Spleen (tissue), 11 donors: ENCODE results near the gene HMOX2. TPM values are rescaled to one million over a fixed set of nuclear protein-coding genes. Genes with fewer than 3 reads are reported as not detected.

Source experiments
- DNase-seq: peaks from one replicate; pipeline ENCODE4 v3.0.0-alpha.2; 2020
- H3K27ac ChIP-seq, 8 donors: fragments of 200-600 bp; sonication (generic) in 7 of 8; 1 replicate in 4 of 8; 2 replicates in 4 of 8; pipeline versions ENCODE4 v1.5.0 to v1.8.0; 2016 to 2021; ENCODE audit warnings: inconsistent platforms in 4 of 8, mild to moderate bottlenecking in 4 of 8, moderate library complexity in 1 of 8
- H3K27me3 ChIP-seq, 7 donors: fragments of 200-600 bp; sonication (generic) in 6 of 7; replicated peaks in 1 of 7; 1 replicate in 4 of 7; 2 replicates in 3 of 7; pipeline versions ENCODE4 v1.5.0 to v1.8.0; 2016 to 2021; ENCODE audit warnings: inconsistent platforms in 3 of 7, mild to moderate bottlenecking in 1 of 7
- H3K36me3 ChIP-seq, 6 donors: fragments of 200-600 bp; sonication (generic) in 5 of 6; 1 replicate in 4 of 6; 2 replicates in 2 of 6; pipeline versions ENCODE4 v1.5.0 to v1.8.0; 2016 to 2021; ENCODE audit warnings: inconsistent platforms in 2 of 6
- H3K4me1 ChIP-seq, 6 donors: fragments of 200-600 bp; sonication (generic) in 5 of 6; 1 replicate in 3 of 6; 2 replicates in 3 of 6; pipeline versions ENCODE4 v1.5.0 to v1.8.0; 2016 to 2021; ENCODE audit warnings: inconsistent platforms in 3 of 6
- H3K4me3 ChIP-seq, 8 donors: fragments of 200-600 bp; sonication (generic) in 7 of 8; 1 replicate in 4 of 8; 2 replicates in 4 of 8; pipeline versions ENCODE4 v1.5.0 to v1.8.0; 2016 to 2021; ENCODE audit warnings: inconsistent platforms in 4 of 8, mild to moderate bottlenecking in 4 of 8, moderate library complexity in 2 of 8
- H3K9me3 ChIP-seq, 8 donors: fragments of 200-600 bp; sonication (generic) in 7 of 8; 1 replicate in 4 of 8; 2 replicates in 4 of 8; pipeline versions ENCODE4 v1.5.0 to v1.8.0; 2016 to 2021; ENCODE audit warnings: inconsistent platforms in 4 of 8
- POLR2A ChIP-seq, 3 donors: fragments of 450-650 bp; IDR thresholded peaks; one replicate each; pipeline ENCODE4 v1.5.1; 2017; ENCODE audit warnings: antibody characterized with exemption in 3 of 3, mild to moderate bottlenecking in 1 of 3
- POLR2AphosphoS5 ChIP-seq, 3 donors: sonication (generic); formaldehyde crosslinking; IDR thresholded peaks; one replicate each; pipeline ENCODE4 v1.5.1; 2017; ENCODE audit warnings: antibody characterized with exemption in 3 of 3
- WGBS, 5 donors: extraction: QIAGEN DNeasy Blood & Tissue Kit in 3 of 5; methylation state at CpG; one replicate each; pipeline versions ENCODE4 v1.1.5 to v1.1.7; 2013 to 2018; 5-methylcytosine and 5-hydroxymethylcytosine counted together
- intact Hi-C: fragments of 100-400 bp; cut with DNase I; formaldehyde crosslinking; loops from one replicate; pipeline ENCODE4 v1.15.0; 2023; ENCODE audit warnings: low total_unique reads
- polyA plus RNA-seq, 3 donors: library from polyadenylated mRNA; stranded (reverse); fragments of 200-250 nt; gene quantifications; one replicate each; pipeline ENCODE4 v1.2.1, GENCODE V29; 2013
- total RNA-seq, 7 donors: library from RNA; depleted of rRNA in 3 of 7; stranded (reverse); fragments of >200 nt in 3 of 7; fragmentation: NEBNext Ultra II Directional in 4 of 7; extraction: Animal tissue kit (Norgen Biotek cat#: 25700) in 4 of 7; gene quantifications; one replicate each; pipeline versions ENCODE4 v1.1.0 to v1.2.1, GENCODE V29; 2016 to 2021
- TF ChIP-seq, protein P1 (sequence below), 11 experiments: fragments of 200-600 bp in 7 of 11; fragments of 450-650 bp in 4 of 11; sonication (generic) in 4 of 11; IDR thresholded peaks in 8 of 11; conservative IDR thresholded peaks in 3 of 11; 1 replicate in 7 of 11; 2 replicates in 4 of 11; pipeline versions ENCODE4 v1.4.0 to v1.8.0; 2016 to 2021; ENCODE audit warnings: antibody characterized with exemption in 11 of 11, inconsistent platforms in 4 of 11, mild to moderate bottlenecking in 1 of 11
- donor health status: healthy with polysubstance abuse.
- donor health status: DM: no; HTN: no; CAD: no; lungs with moderate emphysema.
- donor health status: DM: no; HTN: no; CAD: no.
- donor health status: Bipolar disorder and iron deficiency.
- donor health status: healthy.
- donor health status: DM: no; HTN: no; CAD: no.
- donor health status: DM: yes; HTN: yes; CAD: no.

Gene HMOX2
- total and polyA plus RNA-seq, 10 donors, result 26.6 to 73.8 (median 53.3) TPM

DNA sequence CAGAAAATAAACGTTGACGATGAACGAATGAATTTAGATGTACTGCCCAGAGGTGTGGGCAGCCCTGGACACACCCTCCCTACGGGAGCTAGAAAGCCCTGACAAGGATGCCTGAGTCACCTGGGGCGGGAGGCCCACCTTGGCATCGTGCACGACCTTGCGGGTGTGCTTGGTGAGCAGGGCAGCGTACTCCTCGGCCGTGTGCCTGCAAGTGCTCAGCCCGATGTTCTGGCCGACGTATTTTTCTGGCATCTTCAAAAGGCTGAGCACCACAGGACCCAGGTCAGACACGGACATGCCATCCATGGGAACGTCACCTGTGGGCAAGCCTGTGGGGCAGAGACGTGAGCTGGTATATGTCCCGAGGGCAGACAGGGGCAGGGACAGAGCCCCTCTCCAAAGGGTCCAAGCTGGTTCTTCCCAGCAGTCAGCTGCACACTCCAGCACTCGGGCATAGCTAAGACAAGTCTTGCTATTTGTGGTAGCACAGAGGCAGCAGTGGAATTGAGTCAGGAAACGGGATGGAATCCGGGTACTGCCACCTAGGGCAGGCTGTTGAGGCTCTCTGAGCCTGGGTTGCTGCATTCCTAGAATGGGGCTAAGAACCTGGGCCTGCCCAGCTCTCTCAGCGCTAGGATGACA is 12.6 kb upstream of the HMOX2 start:
- Histone ChIP-seq H3K4me1 (peaks cover 0 to 47% (median 18%) of the 10 kb centered on the region in 6 donors), H3K27me3 (no peaks in the 10 kb centered on the region), H3K9me3 (no peaks in the 10 kb centered on the region), H3K27ac (no peak overlapping the region), H3K4me3 (no peak overlapping the region), H3K36me3 (peaks cover 0 to 91% (median 41%) of the 10 kb centered on the region in 6 donors)
- no peak for DNase-seq
- intact Hi-C loops, result no loop called here
- 89 to 95% (median 92%) methylated on average over 21 to 22 of the region's 22 CpGs for WGBS, 5 donors
- TF ChIP-seq, protein P1, sequence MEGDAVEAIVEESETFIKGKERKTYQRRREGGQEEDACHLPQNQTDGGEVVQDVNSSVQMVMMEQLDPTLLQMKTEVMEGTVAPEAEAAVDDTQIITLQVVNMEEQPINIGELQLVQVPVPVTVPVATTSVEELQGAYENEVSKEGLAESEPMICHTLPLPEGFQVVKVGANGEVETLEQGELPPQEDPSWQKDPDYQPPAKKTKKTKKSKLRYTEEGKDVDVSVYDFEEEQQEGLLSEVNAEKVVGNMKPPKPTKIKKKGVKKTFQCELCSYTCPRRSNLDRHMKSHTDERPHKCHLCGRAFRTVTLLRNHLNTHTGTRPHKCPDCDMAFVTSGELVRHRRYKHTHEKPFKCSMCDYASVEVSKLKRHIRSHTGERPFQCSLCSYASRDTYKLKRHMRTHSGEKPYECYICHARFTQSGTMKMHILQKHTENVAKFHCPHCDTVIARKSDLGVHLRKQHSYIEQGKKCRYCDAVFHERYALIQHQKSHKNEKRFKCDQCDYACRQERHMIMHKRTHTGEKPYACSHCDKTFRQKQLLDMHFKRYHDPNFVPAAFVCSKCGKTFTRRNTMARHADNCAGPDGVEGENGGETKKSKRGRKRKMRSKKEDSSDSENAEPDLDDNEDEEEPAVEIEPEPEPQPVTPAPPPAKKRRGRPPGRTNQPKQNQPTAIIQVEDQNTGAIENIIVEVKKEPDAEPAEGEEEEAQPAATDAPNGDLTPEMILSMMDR (IDR thresholded peaks at IDR 0.05 in 8 of 11, conservative IDR thresholded peaks at IDR 0.05 in 3 of 11), result no peak
- peak in 1 of 3 donors; percentile 49 for TF ChIP-seq POLR2AphosphoS5 (IDR thresholded peaks at IDR 0.05)

DNA sequence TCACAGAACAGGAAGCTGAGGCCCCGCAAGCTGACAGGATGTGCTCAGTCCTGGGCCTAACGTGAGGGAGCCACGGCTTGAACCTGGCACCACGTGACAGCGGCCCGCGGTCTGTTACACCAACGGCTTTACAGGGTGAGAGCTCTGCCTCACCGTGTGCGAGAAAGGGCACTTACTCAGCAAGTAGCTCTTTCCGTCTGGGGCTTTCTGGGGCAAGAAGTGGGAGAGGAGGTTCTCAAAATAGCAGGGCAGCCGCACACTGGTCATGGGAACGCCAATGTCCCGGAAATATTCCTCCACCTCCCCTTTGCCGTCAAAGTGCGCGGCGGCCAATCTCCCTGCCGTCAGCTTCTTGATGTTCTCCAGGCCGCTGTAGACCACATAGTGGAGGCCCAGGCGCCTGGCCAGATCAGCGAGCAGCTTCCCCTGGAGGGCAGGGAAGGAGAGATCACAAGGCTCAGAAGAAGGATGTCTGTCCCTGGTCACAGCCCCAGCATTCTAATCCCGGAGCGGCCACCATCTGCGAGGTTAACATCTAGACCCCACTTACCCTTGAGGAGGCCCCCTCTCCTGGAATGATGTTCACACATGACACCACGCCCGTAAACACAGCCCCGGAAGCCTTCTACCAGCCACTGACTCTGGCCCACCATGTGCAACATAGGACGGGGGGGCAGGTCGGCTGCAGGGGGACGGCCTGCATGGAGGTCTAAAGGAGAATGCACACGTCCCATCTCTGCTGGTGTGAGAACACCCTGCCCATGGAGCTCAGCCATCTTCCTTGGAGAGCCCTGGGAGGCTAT is 10.0 kb upstream of the HMOX2 start:
- peak overlapping the region in 7 of 8 donors; percentile 46 to 86 (median 67) for H3K27ac ChIP-seq
- TF ChIP-seq POLR2AphosphoS5 (IDR thresholded peaks at IDR 0.05) (peak; percentile 61 to 78 (median 64)), POLR2A (IDR thresholded peaks at IDR 0.05) (no peak)
- TF ChIP-seq, protein P1 (IDR thresholded peaks at IDR 0.05 in 8 of 11, conservative IDR thresholded peaks at IDR 0.05 in 3 of 11), result no peak
- DNase-seq, result peak; percentile 90
- H3K4me1 ChIP-seq, result peaks cover 0 to 42% (median 4%) of the 10 kb centered on the region in 6 donors
- WGBS, 5 donors, result 79 to 91% (median 86%) methylated on average over 16 to 32 of the region's 32 CpGs
- intact Hi-C loops, result no loop called here
- H3K4me3 ChIP-seq, result no peak overlapping the region
- H3K27me3 ChIP-seq, result no peaks in the 10 kb centered on the region
- no peaks in the 10 kb centered on the region for H3K9me3 ChIP-seq
- peaks cover 0 to 92% (median 46%) of the 10 kb centered on the region in 6 donors for H3K36me3 ChIP-seq

DNA sequence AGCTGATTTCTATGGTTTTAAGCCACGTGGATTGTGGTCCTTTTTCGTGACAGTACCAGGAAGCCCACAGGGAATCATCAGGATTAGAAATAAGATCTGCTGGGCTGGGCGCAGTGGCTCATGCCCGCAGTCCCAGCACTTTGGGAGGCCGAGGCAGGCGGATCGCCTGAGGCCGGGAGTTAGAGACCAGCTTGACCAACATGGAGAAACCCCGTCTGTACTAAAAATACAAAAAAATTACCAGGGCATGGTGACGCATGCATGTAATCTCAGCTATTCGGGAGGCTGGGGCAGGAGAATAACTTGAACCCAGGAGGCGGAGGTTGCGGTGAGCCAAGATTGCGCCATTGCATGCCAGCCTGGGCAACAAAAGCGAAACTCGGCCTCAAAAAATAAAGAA is 8.3 kb upstream of the HMOX2 start:
- DNase-seq, result no peak
- peaks cover 0 to 74% (median 44%) of the 10 kb centered on the region in 6 donors for H3K36me3 ChIP-seq
- 94 to 95% (median 95%) methylated on average over 16 of the region's 16 CpGs for WGBS, 5 donors
- no peak overlapping the region for H3K4me3 ChIP-seq
- peaks cover 0 to 47% (median 6%) of the 10 kb centered on the region in 6 donors for H3K4me1 ChIP-seq
- no peaks in the 10 kb centered on the region for H3K27me3 ChIP-seq
- intact Hi-C loops, result no loop called here
- no peaks in the 10 kb centered on the region for H3K9me3 ChIP-seq
- H3K27ac ChIP-seq, result peak overlapping the region in 1 of 8 donors; percentile 86
- TF ChIP-seq POLR2A (IDR thresholded peaks at IDR 0.05), result no peak
- TF ChIP-seq POLR2AphosphoS5 (IDR thresholded peaks at IDR 0.05), result no peak
- TF ChIP-seq, protein P1 (IDR thresholded peaks at IDR 0.05 in 8 of 11, conservative IDR thresholded peaks at IDR 0.05 in 3 of 11), result no peak

DNA sequence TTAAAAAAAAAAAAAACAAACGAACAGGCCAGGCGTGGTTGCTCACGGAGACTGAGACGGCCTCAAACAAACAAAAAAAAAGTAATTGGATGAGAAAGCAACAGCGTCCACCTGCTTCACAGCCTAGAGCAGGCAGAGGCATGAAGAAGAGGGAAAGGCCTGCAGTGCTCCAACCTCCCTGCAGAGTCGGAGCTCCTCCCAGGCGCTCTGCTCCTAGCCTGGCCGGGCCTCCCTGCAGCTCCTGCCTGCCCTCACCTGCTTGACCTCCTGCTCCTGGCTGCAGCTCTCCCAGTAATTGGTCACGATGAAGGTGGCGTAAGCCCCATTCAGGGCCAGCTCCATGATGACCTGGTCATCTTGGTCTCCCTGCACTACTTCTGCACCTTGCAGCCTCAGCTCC is 7.2 kb upstream of the HMOX2 start:
- Histone ChIP-seq H3K4me1 (peaks cover 0 to 58% (median 15%) of the 10 kb centered on the region in 6 donors), H3K4me3 (no peak overlapping the region), H3K9me3 (no peaks in the 10 kb centered on the region), H3K36me3 (peaks cover 0 to 64% (median 35%) of the 10 kb centered on the region in 6 donors), H3K27ac (no peak overlapping the region), H3K27me3 (no peaks in the 10 kb centered on the region)
- TF ChIP-seq POLR2A (IDR thresholded peaks at IDR 0.05) (no peak), POLR2AphosphoS5 (IDR thresholded peaks at IDR 0.05) (no peak)
- TF ChIP-seq, protein P1 (IDR thresholded peaks at IDR 0.05 in 8 of 11, conservative IDR thresholded peaks at IDR 0.05 in 3 of 11), result no peak
- WGBS, 5 donors, result 91 to 97% (median 95%) methylated on average over 10 of the region's 10 CpGs
- no peak for DNase-seq
- intact Hi-C loops, result no loop called here
